ENCODE measurements around the gene CSNK1E.

CSNK1E gene

DNA sequence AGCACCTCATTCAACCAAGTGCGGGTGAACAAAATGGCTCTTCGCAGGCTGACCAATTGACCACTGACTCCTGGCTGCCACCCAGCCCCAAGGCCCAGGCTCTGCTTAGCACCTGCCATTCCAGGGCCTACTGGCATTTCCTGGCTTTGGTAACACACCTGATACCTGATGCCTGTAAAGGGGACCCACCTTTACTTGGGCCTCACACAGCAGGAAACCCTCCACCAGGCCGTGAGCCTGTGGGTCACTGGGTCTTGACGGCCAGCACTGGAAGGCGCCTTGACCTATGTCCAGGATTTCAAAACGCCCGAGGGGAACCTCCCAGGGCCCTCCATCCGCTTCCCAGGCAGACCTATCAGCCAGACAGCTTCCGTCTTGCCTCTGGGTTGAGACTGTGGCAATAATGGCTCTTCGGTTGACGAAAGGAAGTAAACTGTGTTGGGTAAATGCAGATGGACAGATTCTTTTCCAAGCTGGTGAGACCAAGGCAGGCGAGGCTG lies 27.6 kb downstream of the CSNK1E start:
- no peak for DNase-seq (ENCODE audit: low read depth)
- H3K4me3 ChIP-seq (ENCODE audit: low read depth, low read length): no peak overlapping the region

DNA sequence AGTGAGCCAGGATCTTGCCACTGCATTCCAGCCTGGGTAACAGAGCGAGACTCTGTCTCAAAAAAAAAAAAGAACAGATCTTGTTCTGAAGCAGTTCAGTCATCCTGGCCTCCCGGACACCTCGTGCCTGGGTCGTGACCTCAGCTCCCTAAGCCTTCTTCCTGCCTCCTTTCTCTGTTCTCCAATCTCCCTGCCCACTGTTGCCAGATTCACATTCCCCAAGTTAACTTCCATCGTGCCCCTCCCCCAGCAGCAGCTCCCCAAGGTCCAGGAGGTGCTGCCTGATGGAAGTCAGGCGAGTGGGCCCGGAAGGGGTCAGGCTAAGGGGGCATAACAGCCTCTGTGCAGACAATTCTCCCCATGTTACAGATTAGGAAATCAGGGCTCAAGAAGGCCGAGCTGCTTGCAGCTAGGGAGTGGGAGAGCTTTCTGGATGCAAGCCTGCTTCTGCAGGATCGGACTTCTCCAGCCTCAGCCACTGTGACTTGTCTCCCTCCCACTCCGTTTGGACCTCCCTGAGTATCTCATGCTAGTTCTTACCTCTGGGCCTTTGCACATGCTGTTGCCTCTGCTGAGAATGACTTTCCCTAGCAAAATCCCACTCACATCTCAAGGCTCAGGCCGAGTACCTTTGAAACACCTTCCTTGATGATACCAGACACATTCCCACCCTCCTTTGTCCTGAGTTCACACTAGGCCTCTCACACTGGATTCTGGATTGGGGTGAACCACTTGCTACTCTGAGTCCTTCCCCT lies 30.1 kb downstream of the CSNK1E start:
- DNase-seq (ENCODE audit: low read depth): no peak
- H3K4me3 ChIP-seq (ENCODE audit: low read depth, low read length): no peak overlapping the region

DNA sequence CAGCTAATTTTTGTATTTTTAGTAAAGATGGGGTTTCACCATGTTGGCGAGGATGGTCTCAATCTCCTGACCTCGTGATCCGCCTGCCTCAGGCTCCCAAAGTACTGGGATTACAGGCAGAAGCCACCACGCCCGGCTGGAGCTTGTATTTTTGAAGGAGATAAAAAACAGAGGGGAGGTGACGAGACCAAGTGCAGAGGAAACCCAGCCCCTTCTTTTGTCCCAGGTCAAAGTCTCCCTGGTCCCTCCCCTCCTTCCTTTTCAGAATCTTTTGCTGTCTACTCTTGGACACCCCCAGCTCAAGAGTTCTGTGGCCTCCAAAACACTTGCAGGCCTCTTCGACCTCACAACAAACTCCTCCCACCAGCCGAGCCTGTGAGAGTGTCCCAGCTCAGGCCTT lies 32.2 kb downstream of the CSNK1E start:
- no peak overlapping the region for H3K4me3 ChIP-seq (ENCODE audit: low read depth, low read length)
- DNase-seq (ENCODE audit: low read depth): no peak

DNA sequence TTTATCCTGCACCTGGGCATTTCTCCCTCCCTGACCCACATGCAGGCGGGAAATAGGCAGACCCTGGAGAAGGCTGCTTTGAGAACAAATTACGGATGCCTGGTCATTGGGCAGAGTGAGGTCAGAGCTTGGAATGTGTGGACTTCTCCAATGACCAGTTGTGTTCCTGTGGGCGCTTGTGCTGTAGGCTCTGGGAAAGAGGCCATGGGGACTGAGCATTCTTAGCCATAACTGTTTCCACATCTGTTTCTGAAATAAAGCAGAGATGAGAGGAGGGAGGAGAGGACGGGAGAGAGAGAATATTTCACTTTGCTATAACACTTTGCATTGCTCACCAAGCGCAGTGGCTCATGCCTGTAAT lies 33.2 kb downstream of the CSNK1E start:
- no peak overlapping the region for H3K4me3 ChIP-seq (ENCODE audit: low read depth, low read length)
- DNase-seq (ENCODE audit: low read depth): peak; percentile 91

DNA sequence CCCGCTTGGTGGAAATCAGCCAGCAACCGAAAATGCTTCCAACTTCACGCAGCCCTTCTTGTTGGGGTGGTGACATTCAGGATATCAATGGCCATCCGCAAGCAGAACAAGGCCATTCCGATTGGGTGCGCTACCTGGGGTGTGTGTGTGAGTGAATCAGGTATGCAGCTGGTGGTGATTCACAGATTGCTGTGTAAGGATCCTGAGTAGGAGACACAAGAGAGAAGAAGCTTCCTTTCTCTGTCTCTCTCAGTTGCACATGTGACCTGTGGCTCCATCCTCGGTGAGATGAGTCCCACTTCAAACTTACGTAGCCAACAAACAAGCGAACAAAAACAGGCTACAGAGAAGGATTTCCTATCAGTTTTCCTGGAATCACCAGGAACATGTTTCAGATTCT lies 34.8 kb downstream of the CSNK1E start:
- H3K4me3 ChIP-seq (ENCODE audit: low read depth, low read length): no peak overlapping the region
- DNase-seq (ENCODE audit: low read depth): no peak

DNA sequence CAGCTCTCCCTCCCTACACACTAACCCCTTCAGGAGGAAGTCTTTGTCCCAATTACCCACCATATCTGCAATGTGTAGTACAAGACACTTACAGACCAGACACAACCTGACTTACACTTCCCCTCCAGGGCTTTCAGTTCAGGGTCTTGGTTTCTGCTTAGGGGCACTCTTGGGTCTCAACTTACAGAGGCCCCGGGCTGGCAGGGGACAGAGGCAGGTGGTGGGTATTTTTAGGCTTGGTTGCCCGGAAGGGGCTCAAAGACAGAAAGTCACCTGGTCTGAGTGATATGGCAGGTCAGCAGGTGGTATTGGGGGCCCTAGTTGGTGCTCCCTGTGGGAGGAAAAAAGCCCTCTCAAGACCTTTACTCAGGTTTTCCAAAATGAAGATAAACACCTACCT lies 41.1 kb downstream of the CSNK1E start:
- no peak overlapping the region for H3K4me3 ChIP-seq (ENCODE audit: low read depth, low read length)
- no peak for DNase-seq (ENCODE audit: low read depth)

GRCh38 chr22:38273135-38273826 lies 44.0 kb downstream of the CSNK1E start:
- peak overlapping the region; percentile 69 for H3K4me3 ChIP-seq (ENCODE audit: low read depth, low read length)
- DNase-seq (ENCODE audit: low read depth): no peak

GRCh38 chr22:38272373-38273134 lies 44.7 kb downstream of the CSNK1E start, which contains the start of gene TMEM184B:
Gene TMEM184B (minus strand): TSS chr22:38273010. CDS start chr22:38247961, 25,049 bp downstream.
- no peak for DNase-seq (ENCODE audit: low read depth)

GRCh38 chr22:38271927-38272372 lies 45.3 kb downstream of the CSNK1E start:
- peak overlapping the region; percentile 69 for H3K4me3 ChIP-seq (ENCODE audit: low read depth, low read length)
- DNase-seq (ENCODE audit: low read depth): no peak

More at GRCh38 chr22:38272373-38273134, 44.7 kb downstream of the CSNK1E start, which contains the start of gene TMEM184B:
- peak within 1 kb of the TSS; percentile 69 for H3K4me3 ChIP-seq (ENCODE audit: low read depth, low read length)

DNA sequence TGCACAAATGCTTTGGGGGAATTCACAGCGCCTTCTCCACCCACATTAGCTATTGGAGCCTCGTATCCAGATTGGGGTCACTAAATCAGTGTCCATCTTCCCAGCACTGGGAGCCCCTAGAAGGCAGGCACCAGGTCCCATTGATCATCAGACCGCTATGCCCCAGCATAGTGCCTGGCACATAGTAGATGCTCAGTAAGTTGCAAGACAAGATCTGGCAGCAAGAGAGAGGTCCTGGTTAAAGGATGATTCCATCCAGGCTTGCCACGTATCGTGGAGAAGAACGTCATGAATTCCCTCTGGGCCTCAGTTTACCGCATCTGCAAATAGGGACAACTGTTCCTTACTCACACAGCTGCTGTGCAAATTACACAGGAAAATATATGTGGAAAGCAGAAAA lies 46.1 kb downstream of the CSNK1E start:
- DNase-seq (ENCODE audit: low read depth): no peak
- no peak overlapping the region for H3K4me3 ChIP-seq (ENCODE audit: low read depth, low read length)

DNA sequence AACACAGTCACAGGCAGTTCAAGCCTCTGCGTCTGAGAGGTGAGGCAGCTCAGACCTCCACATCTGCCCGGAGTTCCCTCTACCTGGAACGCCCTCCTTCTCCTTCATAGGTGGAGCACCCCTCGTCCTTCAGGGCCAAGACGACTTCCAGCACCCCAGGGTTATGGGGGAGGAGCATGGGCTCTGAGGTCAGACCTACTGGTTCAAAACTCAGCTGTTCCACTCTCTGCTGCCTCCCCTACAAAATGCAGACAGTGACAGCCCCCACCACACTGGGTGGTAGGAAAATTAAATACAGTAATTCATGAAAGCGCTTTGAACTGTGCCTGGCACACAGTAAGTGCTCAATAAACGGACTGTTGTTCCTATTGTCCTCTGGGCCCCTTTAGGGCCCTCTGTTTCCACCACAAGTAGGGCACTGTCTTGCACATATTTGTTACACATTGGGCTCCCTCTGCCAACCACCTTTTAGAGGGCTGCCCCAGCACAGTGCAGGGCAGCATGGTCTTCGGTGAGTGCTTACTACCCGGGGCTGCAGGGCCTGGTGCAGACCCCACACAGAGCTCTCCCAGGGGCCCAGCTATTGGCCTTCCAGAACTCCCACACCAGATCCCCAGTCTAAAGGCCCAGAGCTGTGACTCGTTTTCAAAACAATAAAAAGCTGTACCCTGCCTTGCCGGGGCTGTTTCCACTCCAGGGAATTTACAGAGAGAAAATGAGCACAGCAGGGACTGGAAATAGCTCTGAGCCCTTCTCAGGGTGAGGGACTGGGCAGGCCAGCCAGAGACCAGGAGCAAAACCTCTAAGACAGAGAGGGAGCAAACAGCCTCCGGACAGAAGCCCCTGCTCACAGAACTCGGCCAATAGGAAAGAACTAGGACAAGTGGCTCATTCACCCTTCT lies 46.9 kb downstream of the CSNK1E start:
- no peak overlapping the region for H3K4me3 ChIP-seq (ENCODE audit: low read depth, low read length)
- no peak for DNase-seq (ENCODE audit: low read depth)

- no peak for DNase-seq (ENCODE audit: low read depth)
- H3K4me3 ChIP-seq (ENCODE audit: low read depth, low read length): no peak overlapping the region
Observed at GRCh38 chr22:38269466-38269865, 47.8 kb downstream of the CSNK1E start.

- H3K4me3 ChIP-seq (ENCODE audit: low read depth, low read length): no peak overlapping the region
Observed at GRCh38 chr22:38267086-38267485, 50.1 kb downstream of the CSNK1E start.

DNA sequence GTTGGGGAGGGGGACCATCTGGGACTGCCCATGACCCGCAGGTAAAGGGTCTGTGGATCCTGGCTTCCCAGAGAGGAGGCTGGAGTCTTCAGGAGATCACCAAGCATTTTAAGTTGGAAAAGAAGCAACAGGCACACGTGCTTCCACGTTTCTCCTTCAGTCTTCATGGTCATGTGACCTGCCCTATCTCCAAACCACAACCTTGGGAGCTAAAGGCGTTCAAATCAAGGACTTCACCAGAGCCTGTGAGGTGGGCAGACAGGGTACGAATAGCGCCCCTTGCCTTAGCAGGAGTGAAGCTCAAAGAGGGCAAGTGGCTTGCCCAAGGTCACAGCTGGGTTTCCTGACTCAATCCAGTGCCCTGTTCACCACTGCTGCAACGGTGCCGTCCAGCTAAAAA lies 51.1 kb downstream of the CSNK1E start:
- no peak for DNase-seq (ENCODE audit: low read depth)
- no peak overlapping the region for H3K4me3 ChIP-seq (ENCODE audit: low read depth, low read length)

More at GRCh38 chr22:38267086-38267485, 50.1 kb downstream of the CSNK1E start:
- no peak for DNase-seq (ENCODE audit: low read depth)

DNA sequence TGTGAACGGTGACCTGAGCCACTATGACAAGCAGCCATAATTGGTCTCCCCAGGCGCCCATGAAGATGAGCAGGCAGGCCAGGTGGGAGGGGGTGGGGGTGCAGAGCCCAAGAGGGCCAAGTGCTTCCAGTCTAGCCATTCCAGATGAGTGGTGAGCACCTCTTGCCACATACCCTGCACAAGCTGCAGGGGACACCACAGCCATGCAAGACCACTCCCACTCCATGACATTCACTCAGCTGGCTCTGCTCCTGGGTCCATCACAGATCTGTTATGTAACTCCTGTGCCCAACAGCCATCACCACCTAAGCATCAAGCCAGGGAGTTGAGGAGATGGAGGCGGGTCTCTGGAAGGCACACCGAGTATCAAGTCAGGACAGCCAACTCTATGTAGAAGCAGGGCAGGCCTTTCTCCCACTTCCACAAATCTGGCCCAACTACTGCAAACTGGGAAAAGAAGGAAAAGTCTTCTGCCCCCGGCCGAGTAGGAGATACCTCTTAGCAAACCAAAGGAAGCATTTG lies 52.9 kb downstream of the CSNK1E start:
- no peak overlapping the region for H3K4me3 ChIP-seq (ENCODE audit: low read depth, low read length)
- DNase-seq (ENCODE audit: low read depth): no peak

GRCh38 chr22:38262051-38262795 lies 55.0 kb downstream of the CSNK1E start:
- DNase-seq (ENCODE audit: low read depth): no peak
- no peak overlapping the region for H3K4me3 ChIP-seq (ENCODE audit: low read depth, low read length)

- no peak for DNase-seq (ENCODE audit: low read depth)
Observed at GRCh38 chr22:38260761-38261681, 56.2 kb downstream of the CSNK1E start.

More at GRCh38 chr22:38260761-38261681, 56.2 kb downstream of the CSNK1E start:
- H3K4me3 ChIP-seq (ENCODE audit: low read depth, low read length): no peak overlapping the region

Data from skeletal muscle cell (primary cell).